ENCODE results near the gene CCDC69.

Gene CCDC69

GRCh38 chr5:151196556-151197290, 27.2 kb downstream of the CCDC69 start:
- TF ChIP-seq CTCF (IDR thresholded peaks at IDR 0.05; ENCODE audit: control insufficient read depth, extremely low read depth, insufficient read depth) = no peak
- no peak overlapping the region for H3K4me3 ChIP-seq (ENCODE audit: low read depth, low read length)
- no peak for DNase-seq (ENCODE audit: low read depth)

GRCh38 chr5:151195622-151196021, 28.3 kb downstream of the CCDC69 start:
- no peak for TF ChIP-seq CTCF (IDR thresholded peaks at IDR 0.05; ENCODE audit: control insufficient read depth, extremely low read depth, insufficient read depth)
- no peak for DNase-seq (ENCODE audit: low read depth)
- H3K4me3 ChIP-seq (ENCODE audit: low read depth, low read length) = no peak overlapping the region

- no peak for DNase-seq (ENCODE audit: low read depth)
- H3K4me3 ChIP-seq (ENCODE audit: low read depth, low read length) = no peak overlapping the region
- no peak for TF ChIP-seq CTCF (IDR thresholded peaks at IDR 0.05; ENCODE audit: control insufficient read depth, extremely low read depth, insufficient read depth)
Measured at GRCh38 chr5:151192626-151193025, 31.3 kb downstream of the CCDC69 start.

GRCh38 chr5:151191661-151192060, 32.2 kb downstream of the CCDC69 start:
- TF ChIP-seq CTCF (IDR thresholded peaks at IDR 0.05; ENCODE audit: control insufficient read depth, extremely low read depth, insufficient read depth) = no peak
- DNase-seq (ENCODE audit: low read depth) = no peak
- no peak overlapping the region for H3K4me3 ChIP-seq (ENCODE audit: low read depth, low read length)

- TF ChIP-seq CTCF (IDR thresholded peaks at IDR 0.05; ENCODE audit: control insufficient read depth, extremely low read depth, insufficient read depth) = no peak
- H3K4me3 ChIP-seq (ENCODE audit: low read depth, low read length) = no peak overlapping the region
- no peak for DNase-seq (ENCODE audit: low read depth)
Measured at GRCh38 chr5:151189151-151189550, 34.7 kb downstream of the CCDC69 start.

GRCh38 chr5:151186538-151186937, 37.4 kb downstream of the CCDC69 start:
- no peak for TF ChIP-seq CTCF (IDR thresholded peaks at IDR 0.05; ENCODE audit: control insufficient read depth, extremely low read depth, insufficient read depth)
- H3K4me3 ChIP-seq (ENCODE audit: low read depth, low read length) = no peak overlapping the region
- no peak for DNase-seq (ENCODE audit: low read depth)

GRCh38 chr5:151186052-151186451, 37.8 kb downstream of the CCDC69 start:
- TF ChIP-seq CTCF (IDR thresholded peaks at IDR 0.05; ENCODE audit: control insufficient read depth, extremely low read depth, insufficient read depth) = no peak
- no peak overlapping the region for H3K4me3 ChIP-seq (ENCODE audit: low read depth, low read length)
- no peak for DNase-seq (ENCODE audit: low read depth)
